GM11168 (cell line): ENCODE measurements around the gene PIM1.
"Not testable (repeated sequence)": the region's sequence is repeated elsewhere in the genome, so short reads cannot be mapped to it uniquely, and the experiment has no call there.

Experiments
- in situ Hi-C: fragments of 300-500 bp; cut with MboI; formaldehyde crosslinking; loops from one replicate; pipeline ENCODE4 v1.12.0; 2022; ENCODE audit warnings: low sequenced_read_pairs; ENCODE audit not compliant: unreplicated experiment

PIM1 gene

GRCh38 chr6:37169496-37170272 is at the start of gene PIM1:
PIM1 (plus strand) TSS chr6:37170152; CDS start chr6:37170576, 424 bp downstream.
- in situ Hi-C loops = loop anchor here (5.0 kb wide), 1 partner anchor 117 kb away; no protein-coding TSS in a partner anchor

- in situ Hi-C loops = no loop called here
Measured at GRCh38 chr6:37121556-37121955, 48.4 kb upstream of the PIM1 start.

- in situ Hi-C loops = no loop called here
Measured at GRCh38 chr6:37122861-37123260, 47.1 kb upstream of the PIM1 start.

- in situ Hi-C loops = no loop called here
Measured at GRCh38 chr6:37123957-37124729, 45.8 kb upstream of the PIM1 start.

- in situ Hi-C loops = no loop called here
Measured at GRCh38 chr6:37125774-37126492, 44.0 kb upstream of the PIM1 start.

- in situ Hi-C loops = no loop called here
Measured at GRCh38 chr6:37126493-37126958, 43.4 kb upstream of the PIM1 start.

- in situ Hi-C loops = no loop called here
Measured at GRCh38 chr6:37126961-37127616, 42.9 kb upstream of the PIM1 start.

GRCh38 chr6:37127961-37128862 is 41.7 kb upstream of the PIM1 start:
- in situ Hi-C loops = no loop called here

- in situ Hi-C loops = not testable (repeated sequence)
Measured at GRCh38 chr6:37128863-37129443, 41.0 kb upstream of the PIM1 start.

- in situ Hi-C loops = no loop called here
Measured at GRCh38 chr6:37129566-37129965, 40.4 kb upstream of the PIM1 start.

GRCh38 chr6:37130704-37131103 is 39.2 kb upstream of the PIM1 start:
- in situ Hi-C loops = no loop called here

GRCh38 chr6:37131104-37131959 is 38.6 kb upstream of the PIM1 start:
- in situ Hi-C loops = no loop called here

GRCh38 chr6:37131960-37132253 is 38.0 kb upstream of the PIM1 start:
- in situ Hi-C loops = no loop called here

GRCh38 chr6:37134036-37134395 is 35.9 kb upstream of the PIM1 start:
- in situ Hi-C loops = no loop called here

- in situ Hi-C loops = no loop called here
Measured at GRCh38 chr6:37134396-37135191, 35.4 kb upstream of the PIM1 start.

- in situ Hi-C loops = no loop called here
Measured at GRCh38 chr6:37135835-37136694, 33.9 kb upstream of the PIM1 start.

GRCh38 chr6:37136821-37137200 is 33.1 kb upstream of the PIM1 start:
- in situ Hi-C loops = no loop called here
